GM21529 (cell line): ENCODE data around the gene SLC17A1.

ENCODE experiments used
- ATAC-seq: cut with Tn5 transposase; IDR thresholded peaks from one replicate; pipeline ENCODE4 v1.9.1; 2021; ENCODE audit not compliant: unreplicated experiment

The SLC17A1 gene

GRCh38 chr6:25832670-25833069, 818 bp upstream of the SLC17A1 start:
- no peak for ATAC-seq

GRCh38 chr6:25832307-25832662, 433 bp upstream of the SLC17A1 start:
- no peak for ATAC-seq

- ATAC-seq: no peak
Measured at GRCh38 chr6:25830458-25830857, 1.4 kb downstream of the SLC17A1 start.

GRCh38 chr6:25829375-25829774, 2.5 kb downstream of the SLC17A1 start:
- peak; percentile 70 for ATAC-seq

GRCh38 chr6:25821341-25821740, 10.5 kb downstream of the SLC17A1 start:
- no peak for ATAC-seq

GRCh38 chr6:25816252-25816651, 15.6 kb downstream of the SLC17A1 start:
- ATAC-seq: no peak

- ATAC-seq: no peak
Measured at GRCh38 chr6:25815194-25815593, 16.7 kb downstream of the SLC17A1 start.

- ATAC-seq: no peak
Measured at GRCh38 chr6:25804804-25805203, 27.0 kb downstream of the SLC17A1 start.

GRCh38 chr6:25801436-25801835, 30.4 kb downstream of the SLC17A1 start:
- no peak for ATAC-seq

- no peak for ATAC-seq
Measured at GRCh38 chr6:25794784-25795183, 37.1 kb downstream of the SLC17A1 start.

- ATAC-seq: no peak
Measured at GRCh38 chr6:25793970-25794369, 37.9 kb downstream of the SLC17A1 start.

GRCh38 chr6:25792016-25792415, 39.8 kb downstream of the SLC17A1 start:
- no peak for ATAC-seq

GRCh38 chr6:25789475-25789874, 42.4 kb downstream of the SLC17A1 start:
- ATAC-seq: no peak

GRCh38 chr6:25788305-25788922, 43.4 kb downstream of the SLC17A1 start:
- peak; percentile 47 for ATAC-seq

GRCh38 chr6:25787428-25787827, 44.4 kb downstream of the SLC17A1 start:
- no peak for ATAC-seq

- ATAC-seq: no peak
Measured at GRCh38 chr6:25781134-25781533, 50.7 kb downstream of the SLC17A1 start.

- no peak for ATAC-seq
Measured at GRCh38 chr6:25777856-25778649, 53.8 kb downstream of the SLC17A1 start.

- ATAC-seq: no peak
Measured at GRCh38 chr6:25777031-25777430, 54.8 kb downstream of the SLC17A1 start.

- no peak for ATAC-seq
Measured at GRCh38 chr6:25774120-25774715, 57.6 kb downstream of the SLC17A1 start.

- ATAC-seq: no peak
Measured at GRCh38 chr6:25769983-25770382, 61.9 kb downstream of the SLC17A1 start.

GRCh38 chr6:25768566-25768965, 63.3 kb downstream of the SLC17A1 start:
- ATAC-seq: no peak

GRCh38 chr6:25764611-25765010, 67.2 kb downstream of the SLC17A1 start:
- no peak for ATAC-seq
